ENCODE results near the gene PABPN1. TPM values are rescaled to one million over a fixed set of nuclear protein-coding genes. Genes with fewer than 3 reads are reported as not detected.

PABPN1 gene
- total and polyA plus RNA-seq, 4 donors, result 40.9 to 59.6 (median 48.0) TPM

GRCh38 chr14:23359722-23360447 is 38.6 kb downstream of the PABPN1 start:
- no peaks in the 10 kb centered on the region for H3K9me3 ChIP-seq (ENCODE audit: control insufficient read depth in 4 of 4, low read length in 3 of 4)
- H3K9ac ChIP-seq (ENCODE audit: low read depth in 1 of 2, low read length in 2 of 2), result no peak overlapping the region
- H3K4me3 ChIP-seq (ENCODE audit: low read depth in 1 of 3, low read length in 3 of 3), result no peak overlapping the region
- WGBS, result 85% methylated on average over 22 of the region's 22 CpGs
- peaks cover 0 to 10% (median 5%) of the 10 kb centered on the region in 4 donors for H3K27me3 ChIP-seq (ENCODE audit: control insufficient read depth in 4 of 4, insufficient read depth in 4 of 4, low read length in 3 of 4)
- H3K4me1 ChIP-seq (ENCODE audit: control insufficient read depth in 4 of 4, insufficient read depth in 4 of 4, low read length in 3 of 4), result peaks cover 0 to 2% (median under 1%) of the 10 kb centered on the region in 4 donors
- H3K27ac ChIP-seq (ENCODE audit: low read depth in 1 of 2, low read length in 2 of 2), result no peak overlapping the region
- DNase-seq (ENCODE audit: low spot score), result no peak
- TF ChIP-seq RXRA (IDR thresholded peaks at IDR 0.05) (no peak), NR2F2 (IDR thresholded peaks at IDR 0.05) (no peak), FOXA2 (IDR thresholded peaks at IDR 0.05) (no peak), YY1 (IDR thresholded peaks at IDR 0.05) (no peak), REST (IDR thresholded peaks at IDR 0.05) (no peak), GABPA (IDR thresholded peaks at IDR 0.05 in 1 of 2, conservative IDR thresholded peaks at IDR 0.05 in 1 of 2) (no peak), HNF4A (conservative IDR thresholded peaks at IDR 0.05) (no peak), JUND (IDR thresholded peaks at IDR 0.05) (no peak), SP1 (IDR thresholded peaks at IDR 0.05) (no peak), FOXA1 (IDR thresholded peaks at IDR 0.05) (no peak), MAX (IDR thresholded peaks at IDR 0.05) (no peak), RAD21 (IDR thresholded peaks at IDR 0.05) (no peak), HNF4G (IDR thresholded peaks at IDR 0.05) (no peak), TAF1 (conservative IDR thresholded peaks at IDR 0.05) (no peak), CTCF (IDR thresholded peaks at IDR 0.05; ENCODE audit: low read depth, low read length, missing input control) (no peak)
- no peaks in the 10 kb centered on the region for H3K36me3 ChIP-seq (ENCODE audit: control insufficient read depth in 4 of 4, insufficient read depth in 3 of 4, low read depth in 1 of 4, low read length in 3 of 4)

GRCh38 chr14:23360496-23360895 is 39.2 kb downstream of the PABPN1 start:
- Histone ChIP-seq H3K27me3 (ENCODE audit: control insufficient read depth in 4 of 4, insufficient read depth in 4 of 4, low read length in 3 of 4) (peaks cover 0 to 7% (median 5%) of the 10 kb centered on the region in 4 donors), H3K27ac (ENCODE audit: low read depth in 1 of 2, low read length in 2 of 2) (no peak overlapping the region), H3K4me1 (ENCODE audit: control insufficient read depth in 4 of 4, insufficient read depth in 4 of 4, low read length in 3 of 4) (peaks cover 2 to 7% (median 5%) of the 10 kb centered on the region in 4 donors), H3K9ac (ENCODE audit: low read depth in 1 of 2, low read length in 2 of 2) (no peak overlapping the region), H3K36me3 (ENCODE audit: control insufficient read depth in 4 of 4, insufficient read depth in 3 of 4, low read depth in 1 of 4, low read length in 3 of 4) (no peaks in the 10 kb centered on the region), H3K4me3 (ENCODE audit: low read depth in 1 of 3, low read length in 3 of 3) (no peak overlapping the region), H3K9me3 (ENCODE audit: control insufficient read depth in 4 of 4, low read length in 3 of 4) (no peaks in the 10 kb centered on the region)
- 76% methylated on average over 11 of the region's 11 CpGs for WGBS
- no peak for DNase-seq (ENCODE audit: low spot score)
- TF ChIP-seq NR2F2 (IDR thresholded peaks at IDR 0.05) (no peak), SP1 (IDR thresholded peaks at IDR 0.05) (no peak), HNF4G (IDR thresholded peaks at IDR 0.05) (no peak), HNF4A (conservative IDR thresholded peaks at IDR 0.05) (no peak), YY1 (IDR thresholded peaks at IDR 0.05) (no peak), ZBTB33 (IDR thresholded peaks at IDR 0.05) (no peak), RAD21 (IDR thresholded peaks at IDR 0.05) (no peak), GABPA (IDR thresholded peaks at IDR 0.05 in 1 of 2, conservative IDR thresholded peaks at IDR 0.05 in 1 of 2) (no peak), JUND (IDR thresholded peaks at IDR 0.05) (no peak), ATF3 (IDR thresholded peaks at IDR 0.05) (no peak), TAF1 (conservative IDR thresholded peaks at IDR 0.05) (no peak), FOXA2 (IDR thresholded peaks at IDR 0.05) (no peak), CTCF (IDR thresholded peaks at IDR 0.05; ENCODE audit: low read depth, low read length, missing input control) (no peak), MAX (IDR thresholded peaks at IDR 0.05) (no peak), FOXA1 (IDR thresholded peaks at IDR 0.05) (no peak)
